WTC11 (cell line): Measurements from ENCODE around the gene GRB10. TPM values are rescaled to one million over a fixed set of nuclear protein-coding genes. Genes with fewer than 3 reads are reported as not detected.

Experiments used
- ATAC-seq: fragments of 200-7000 bp; cut with Tn5 transposase; 2 replicates; pipeline ENCODE4 v1.10.0; 2021; ENCODE audit warnings: mild to moderate bottlenecking, moderate library complexity
- CTCF ChIA-PET: fragments of 300-600 bp; sonication (Branson Sonifier 250); formaldehyde crosslinking; loops from one replicate; lab custom pipeline; 2021; ENCODE audit warnings: antibody characterized with exemption; lab: Charles Lee
- POLR2A ChIA-PET: fragments of 350-600 bp; sonication (Branson Sonifier 250); formaldehyde crosslinking; loops from one replicate; lab custom pipeline; 2021; ENCODE audit warnings: antibody characterized with exemption; lab: Charles Lee
- DNase-seq: peaks from one replicate; pipeline ENCODE4 v3.0.0; 2021; ENCODE audit warnings: low spot score
- H3K27ac Mint-ChIP-seq: 2 replicates; pipeline ENCODE4 v1.8.0; 2021; ENCODE audit warnings: mixed read lengths
- H3K27me3 Mint-ChIP-seq: 2 replicates; pipeline ENCODE4 v1.8.0; 2021; ENCODE audit warnings: low read depth, mild to moderate bottlenecking, moderate library complexity, mixed read lengths
- H3K36me3 Mint-ChIP-seq: 2 replicates; pipeline ENCODE4 v1.8.0; 2021; ENCODE audit warnings: mixed read lengths
- H3K4me1 Mint-ChIP-seq: 2 replicates; pipeline ENCODE4 v1.8.0; 2022; ENCODE audit warnings: mixed read lengths
- H3K4me3 Mint-ChIP-seq: 2 replicates; pipeline ENCODE4 v1.8.0; 2021; ENCODE audit warnings: mild to moderate bottlenecking, moderate library complexity, mixed read lengths
- H3K9me3 Mint-ChIP-seq: 2 replicates; pipeline ENCODE4 v1.8.0; 2021; ENCODE audit warnings: mixed read lengths
- AR ChIP-seq: fragments of 250-450 bp; sonication (Bioruptor Pico); IDR thresholded peaks from 2 replicates; pipeline ENCODE4 v1.9.0; 2021; ENCODE audit warnings: mild to moderate bottlenecking
- ATF2 ChIP-seq: sonication (generic); formaldehyde crosslinking; IDR thresholded peaks from 2 replicates; pipeline ENCODE4 v1.8.1; 2022; ENCODE audit warnings: low read depth, missing genetic modification reagents, borderline replicate concordance
- ATF3 ChIP-seq: sonication (generic); formaldehyde crosslinking; conservative IDR thresholded peaks from 2 replicates; pipeline ENCODE4 v1.8.1; 2022; ENCODE audit warnings: mild to moderate bottlenecking, missing genetic modification reagents
- CBFB ChIP-seq: sonication (generic); formaldehyde crosslinking; IDR thresholded peaks from 2 replicates; pipeline ENCODE4 v1.8.1; 2022; ENCODE audit warnings: mild to moderate bottlenecking, low read depth, missing genetic modification reagents
- CREB1 ChIP-seq: sonication (generic); formaldehyde crosslinking; IDR thresholded peaks from 2 replicates; pipeline ENCODE4 v1.8.0; 2023; ENCODE audit warnings: mild to moderate bottlenecking, missing genetic modification reagents
- CREM ChIP-seq: sonication (generic); formaldehyde crosslinking; IDR thresholded peaks from 2 replicates; pipeline ENCODE4 v1.8.1; 2022; ENCODE audit warnings: mild to moderate bottlenecking, missing genetic modification reagents, moderate library complexity
- ELF4 ChIP-seq: sonication (generic); formaldehyde crosslinking; IDR thresholded peaks from 2 replicates; pipeline ENCODE4 v1.8.1; 2022; ENCODE audit warnings: low read depth, mild to moderate bottlenecking, moderate library complexity, missing genetic modification reagents
- EMX1 ChIP-seq: fragments of 250-450 bp; sonication (Bioruptor Pico); IDR thresholded peaks from 2 replicates; pipeline ENCODE4 v1.8.0; 2021; ENCODE audit warnings: mild to moderate bottlenecking
- ESRRA ChIP-seq: sonication (generic); formaldehyde crosslinking; IDR thresholded peaks from 2 replicates; pipeline ENCODE4 v1.8.1; 2022; ENCODE audit warnings: mild to moderate bottlenecking, missing genetic modification reagents, borderline replicate concordance
- FOXK1 ChIP-seq: sonication (generic); formaldehyde crosslinking; IDR thresholded peaks from 2 replicates; pipeline ENCODE4 v1.8.0; 2022; ENCODE audit warnings: mild to moderate bottlenecking, moderate library complexity, missing genetic modification reagents
- FOXP4 ChIP-seq: sonication (generic); formaldehyde crosslinking; IDR thresholded peaks from 2 replicates; pipeline ENCODE4 v1.8.0; 2022; ENCODE audit warnings: mild to moderate bottlenecking, missing genetic modification reagents
- GABPB1 ChIP-seq: sonication (generic); formaldehyde crosslinking; IDR thresholded peaks from 2 replicates; pipeline ENCODE4 v1.8.1; 2023; ENCODE audit warnings: mild to moderate bottlenecking, missing genetic modification reagents
- IRF2 ChIP-seq: sonication (generic); formaldehyde crosslinking; IDR thresholded peaks from 2 replicates; pipeline ENCODE4 v1.8.0; 2022; ENCODE audit warnings: low read depth, missing genetic modification reagents, borderline replicate concordance
- KAT7 ChIP-seq: sonication (generic); formaldehyde crosslinking; IDR thresholded peaks from 2 replicates; pipeline ENCODE4 v1.8.1; 2023; ENCODE audit warnings: missing genetic modification reagents, mild to moderate bottlenecking, borderline replicate concordance
- MYBL2 ChIP-seq: sonication (generic); formaldehyde crosslinking; IDR thresholded peaks from 2 replicates; pipeline ENCODE4 v1.8.1; 2023; ENCODE audit warnings: mild to moderate bottlenecking, moderate library complexity, missing genetic modification reagents
- NR1H2 ChIP-seq: sonication (generic); formaldehyde crosslinking; IDR thresholded peaks from 2 replicates; pipeline ENCODE4 v1.9.0; 2021; ENCODE audit warnings: mild to moderate bottlenecking, moderate library complexity, missing genetic modification reagents
- PREB ChIP-seq: sonication (generic); formaldehyde crosslinking; IDR thresholded peaks from 2 replicates; pipeline ENCODE4 v1.8.1; 2022; ENCODE audit warnings: mild to moderate bottlenecking, missing genetic modification reagents, moderate library complexity, borderline replicate concordance
- SP1 ChIP-seq: sonication (generic); formaldehyde crosslinking; conservative IDR thresholded peaks from 2 replicates; pipeline ENCODE4 v1.8.1; 2022; ENCODE audit warnings: missing genetic modification reagents
- TEAD1 ChIP-seq: sonication (generic); formaldehyde crosslinking; IDR thresholded peaks from 2 replicates; pipeline ENCODE4 v1.8.0; 2022; ENCODE audit warnings: mild to moderate bottlenecking, missing genetic modification reagents
- TEAD4 ChIP-seq: sonication (generic); formaldehyde crosslinking; IDR thresholded peaks from 2 replicates; pipeline ENCODE4 v1.8.0; 2022; ENCODE audit warnings: mild to moderate bottlenecking, missing genetic modification reagents
- ZBTB43 ChIP-seq: sonication (generic); formaldehyde crosslinking; IDR thresholded peaks from 2 replicates; pipeline ENCODE4 v1.8.1; 2023; ENCODE audit warnings: mild to moderate bottlenecking, missing genetic modification reagents
- ZNF416 ChIP-seq: fragments of 250-450 bp; sonication (Bioruptor Pico); IDR thresholded peaks from 2 replicates; pipeline ENCODE4 v1.9.0; 2021; ENCODE audit warnings: mild to moderate bottlenecking, inconsistent platforms
- ZSCAN18 ChIP-seq: fragments of 250-450 bp; sonication (Bioruptor Pico); IDR thresholded peaks from 2 replicates; pipeline ENCODE4 v2.1.2; 2022; ENCODE audit warnings: mild to moderate bottlenecking, moderate library complexity
- total RNA-seq: library from RNA; stranded (reverse); gene quantifications from 3 replicates; pipeline ENCODE4 v1.2.3, GENCODE V29; 2021
- TF ChIP-seq, protein P1 (sequence below): sonication (generic); formaldehyde crosslinking; IDR thresholded peaks from 2 replicates; pipeline ENCODE4 v1.8.1; 2023; ENCODE audit warnings: mild to moderate bottlenecking, missing genetic modification reagents, moderate library complexity
- TF ChIP-seq, protein P2 (sequence below): fragments of 250-450 bp; sonication (Bioruptor Pico); IDR thresholded peaks from 2 replicates; pipeline ENCODE4 v1.9.0; 2021; ENCODE audit warnings: mild to moderate bottlenecking

The GRB10 gene
- total RNA-seq, 1 experiment from 2014 or later = 103 TPM

- TF ChIP-seq AR (CRISPR knock-in tag) = no peak
- TF ChIP-seq TEAD1 = no peak
- TF ChIP-seq CREB1 (CRISPR knock-in tag) = no peak
- TF ChIP-seq CBFB (CRISPR knock-in tag) = no peak
- no peak for TF ChIP-seq KAT7
- no peak for TF ChIP-seq CREM (CRISPR knock-in tag)
- no peak for TF ChIP-seq IRF2 (CRISPR knock-in tag)
These were observed 63.8 kb downstream of the GRB10 start (continued) for GRCh38 chr7:50718876-50719275.

DNA sequence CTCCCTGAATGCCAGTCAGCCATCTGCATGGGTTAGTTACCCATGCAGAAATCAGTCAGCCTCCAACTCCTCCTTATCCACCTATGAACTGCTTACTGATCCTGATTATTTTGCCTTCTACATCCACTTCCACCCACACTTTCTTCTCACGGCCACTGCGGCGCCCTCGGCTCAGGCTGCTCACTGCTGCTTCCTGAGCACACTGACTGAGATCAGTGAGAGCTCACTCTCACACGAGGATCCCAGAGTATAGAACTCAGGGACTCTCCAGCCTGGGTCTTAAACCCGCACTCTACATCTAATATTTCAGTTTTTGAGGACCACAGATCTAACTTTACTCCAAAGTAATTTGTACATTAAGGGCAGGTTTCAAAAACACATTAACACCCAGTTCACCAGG, 64.4 kb downstream of the GRB10 start:
- DNase-seq (no peak), ATAC-seq (no peak)
- peak overlapping the region; percentile 40; the same call in 1 of the 2 replicates for H3K27ac Mint-ChIP-seq
- CTCF ChIA-PET = interaction anchor here (2.2 kb wide), 1 partner anchor 14 kb away, joined by 6 read pairs; no protein-coding TSS in a partner anchor
- H3K9me3 Mint-ChIP-seq = peaks cover 3% of the 10 kb centered on the region; the same call in 1 of the 2 replicates
- no peak for TF ChIP-seq FOXK1
- no peak for TF ChIP-seq ELF4 (CRISPR knock-in tag)
- TF ChIP-seq, protein P1, sequence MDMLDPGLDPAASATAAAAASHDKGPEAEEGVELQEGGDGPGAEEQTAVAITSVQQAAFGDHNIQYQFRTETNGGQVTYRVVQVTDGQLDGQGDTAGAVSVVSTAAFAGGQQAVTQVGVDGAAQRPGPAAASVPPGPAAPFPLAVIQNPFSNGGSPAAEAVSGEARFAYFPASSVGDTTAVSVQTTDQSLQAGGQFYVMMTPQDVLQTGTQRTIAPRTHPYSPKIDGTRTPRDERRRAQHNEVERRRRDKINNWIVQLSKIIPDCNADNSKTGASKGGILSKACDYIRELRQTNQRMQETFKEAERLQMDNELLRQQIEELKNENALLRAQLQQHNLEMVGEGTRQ (CRISPR knock-in tag) = no peak
- no peak for TF ChIP-seq NR1H2 (CRISPR knock-in tag)
- TF ChIP-seq PREB (CRISPR knock-in tag) = no peak
- no peak for TF ChIP-seq ZBTB43 (CRISPR knock-in tag)
- no peak for TF ChIP-seq ATF3
- TF ChIP-seq EMX1 = no peak
- no peak for TF ChIP-seq ZNF416 (CRISPR knock-in tag)
- TF ChIP-seq TEAD4 (CRISPR knock-in tag) = no peak
- TF ChIP-seq ESRRA = no peak
- TF ChIP-seq GABPB1 (CRISPR knock-in tag) = no peak
- TF ChIP-seq, protein P2, sequence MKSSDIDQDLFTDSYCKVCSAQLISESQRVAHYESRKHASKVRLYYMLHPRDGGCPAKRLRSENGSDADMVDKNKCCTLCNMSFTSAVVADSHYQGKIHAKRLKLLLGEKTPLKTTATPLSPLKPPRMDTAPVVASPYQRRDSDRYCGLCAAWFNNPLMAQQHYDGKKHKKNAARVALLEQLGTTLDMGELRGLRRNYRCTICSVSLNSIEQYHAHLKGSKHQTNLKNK (CRISPR knock-in tag) = no peak
- TF ChIP-seq FOXP4 (CRISPR knock-in tag) = no peak
- no peak for TF ChIP-seq CREB1 (CRISPR knock-in tag)
- TF ChIP-seq ATF2 (CRISPR knock-in tag) = no peak
- TF ChIP-seq MYBL2 (CRISPR knock-in tag) = no peak
- no peak for TF ChIP-seq ZSCAN18 (CRISPR knock-in tag)
- no peak for TF ChIP-seq SP1
- H3K36me3 Mint-ChIP-seq = no peaks in the 10 kb centered on the region; the same call in 1 of the 2 replicates
- H3K27me3 Mint-ChIP-seq = no peaks in the 10 kb centered on the region
- H3K4me3 Mint-ChIP-seq = no peak overlapping the region
- H3K4me1 Mint-ChIP-seq = peaks cover 27% of the 10 kb centered on the region
- POLR2A ChIA-PET = no interaction called here
